Measurements from ENCODE around the gene LENG8.
"Not testable (repeated sequence)": the region's sequence is repeated elsewhere in the genome, so short reads cannot be mapped to it uniquely, and the experiment has no call there.

LENG8 gene

DNA sequence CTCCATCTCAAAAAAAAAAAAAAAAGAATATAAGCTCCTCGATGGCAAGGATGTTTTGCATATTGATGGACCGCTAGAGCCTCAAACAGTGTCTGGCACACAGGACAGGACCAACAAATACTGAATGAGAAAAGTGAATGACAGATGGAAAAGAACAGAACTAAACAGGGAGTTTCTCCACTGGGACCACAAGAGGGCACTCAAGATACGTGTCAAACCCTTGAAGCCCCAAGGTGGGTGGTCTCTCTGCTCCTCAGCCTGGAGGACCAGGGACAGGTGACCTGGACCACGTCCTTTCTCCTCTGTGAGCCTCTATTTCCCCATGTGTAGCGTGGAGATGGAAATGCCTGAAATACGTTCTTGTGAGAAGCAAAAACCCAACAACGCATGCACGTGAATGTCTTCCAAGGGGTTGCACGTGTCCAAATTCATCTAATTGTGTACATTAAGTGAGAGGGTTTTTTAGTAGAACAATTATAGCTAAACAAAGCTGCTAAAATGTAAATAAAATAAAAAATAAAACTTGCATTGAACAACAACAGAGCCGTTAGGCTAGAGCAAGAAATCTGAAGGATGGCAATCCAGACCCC lies 29.8 kb downstream of the LENG8 start:
- in situ Hi-C loops (cut with MboI; ENCODE audit: low sequenced_read_pairs): loop anchor here (25.0 kb wide), 2 partner anchors 184 to 434 kb away; partner anchors contain the start of genes LILRB4 and NCR1

DNA sequence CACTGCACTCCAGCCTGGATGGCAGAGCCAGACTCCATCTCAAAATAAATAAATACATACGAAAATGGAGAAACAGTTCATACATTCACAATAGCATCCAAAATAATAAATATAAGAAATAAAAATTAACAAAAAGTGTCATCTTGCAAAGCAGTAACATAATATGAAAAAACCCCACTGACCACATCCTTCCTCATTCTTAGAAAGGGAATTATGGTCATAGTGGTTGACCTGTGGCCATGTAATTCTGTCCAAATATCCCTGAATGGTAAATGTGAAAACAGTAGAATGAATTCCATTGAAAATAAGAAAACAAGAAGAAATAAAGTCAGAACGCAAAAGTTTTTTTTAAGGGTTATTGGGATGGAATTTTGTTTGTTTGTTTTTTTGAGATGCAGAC lies 31.1 kb downstream of the LENG8 start:
- in situ Hi-C loops (cut with MboI; ENCODE audit: low sequenced_read_pairs): loop anchor here (25.0 kb wide), 2 partner anchors 182 to 432 kb away; partner anchors contain the start of genes LILRB4 and NCR1

DNA sequence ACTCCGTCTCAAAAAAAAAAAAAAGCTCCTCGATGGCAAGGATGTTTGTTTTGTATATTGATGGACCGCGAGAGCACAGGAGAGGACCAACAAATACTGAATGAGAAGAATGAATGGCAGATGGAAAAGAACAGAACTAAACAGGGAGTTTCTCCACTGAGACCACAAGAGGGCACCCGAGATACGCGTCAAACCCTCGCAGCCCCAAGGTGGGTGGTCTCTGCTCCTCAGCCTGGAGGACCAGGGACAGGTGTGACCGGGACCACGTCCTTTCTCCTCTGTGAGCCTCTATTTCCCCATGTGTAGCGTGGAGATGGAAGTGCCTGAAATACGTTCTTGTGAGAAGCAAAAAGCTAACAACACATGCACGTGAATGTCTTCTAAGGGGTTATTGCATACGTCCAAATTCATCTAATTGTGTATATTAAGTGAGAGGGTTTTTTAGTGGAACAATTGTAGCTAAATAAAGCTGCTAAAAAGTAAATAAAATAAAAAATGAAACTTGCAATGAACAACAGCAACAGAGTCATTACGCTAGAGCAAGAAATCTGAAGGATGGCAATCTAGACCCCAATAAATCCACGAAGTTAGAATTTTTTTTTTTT lies 32.4 kb downstream of the LENG8 start:
- in situ Hi-C loops (cut with MboI; ENCODE audit: low sequenced_read_pairs): loop anchor here (25.0 kb wide), 2 partner anchors 181 to 431 kb away; partner anchors contain the start of genes LILRB4 and NCR1

DNA sequence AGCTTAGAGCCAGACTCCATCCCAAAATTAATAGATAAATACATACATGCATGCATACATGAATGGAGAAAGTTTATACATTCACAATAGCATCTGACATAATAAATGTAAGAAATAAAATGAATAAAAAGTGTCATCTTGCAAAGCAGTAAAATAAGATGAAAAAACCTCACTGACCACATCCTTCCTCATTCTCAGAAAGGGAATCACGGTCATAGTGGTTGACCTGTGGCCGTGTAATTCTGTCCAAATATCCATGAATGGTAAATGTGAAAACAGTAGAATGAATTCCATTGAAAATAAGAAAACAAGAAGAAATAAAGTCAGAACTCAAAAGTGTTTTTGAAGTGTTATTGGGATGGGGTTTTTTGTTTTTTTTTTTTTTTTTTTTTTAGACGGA lies 33.9 kb downstream of the LENG8 start:
- in situ Hi-C loops (cut with MboI; ENCODE audit: low sequenced_read_pairs): loop anchor here (25.0 kb wide), 2 partner anchors 179 to 429 kb away; partner anchors contain the start of genes LILRB4 and NCR1

DNA sequence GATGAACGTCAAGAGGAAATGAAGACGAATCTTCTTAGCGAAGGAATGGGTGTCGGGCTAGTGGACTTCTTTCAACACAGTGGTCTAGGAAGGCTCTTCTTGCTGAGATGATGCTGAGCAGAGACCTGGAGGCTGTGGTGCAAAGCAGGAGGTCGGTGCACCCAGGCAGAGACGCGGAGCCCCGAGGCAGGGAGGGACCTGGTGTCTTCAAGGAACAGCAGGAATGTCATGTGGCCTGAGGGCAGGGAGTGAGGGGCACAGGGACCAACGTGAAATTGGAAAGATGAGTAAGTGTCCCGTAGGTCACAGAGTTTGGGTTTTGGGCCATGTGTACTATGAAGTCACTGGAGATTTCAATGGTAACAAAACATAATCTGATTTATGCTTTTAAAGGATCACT lies 35.5 kb downstream of the LENG8 start:
- in situ Hi-C loops (cut with MboI; ENCODE audit: low sequenced_read_pairs): loop anchor here (25.0 kb wide), 2 partner anchors 178 to 428 kb away; partner anchors contain the start of genes LILRB4 and NCR1

DNA sequence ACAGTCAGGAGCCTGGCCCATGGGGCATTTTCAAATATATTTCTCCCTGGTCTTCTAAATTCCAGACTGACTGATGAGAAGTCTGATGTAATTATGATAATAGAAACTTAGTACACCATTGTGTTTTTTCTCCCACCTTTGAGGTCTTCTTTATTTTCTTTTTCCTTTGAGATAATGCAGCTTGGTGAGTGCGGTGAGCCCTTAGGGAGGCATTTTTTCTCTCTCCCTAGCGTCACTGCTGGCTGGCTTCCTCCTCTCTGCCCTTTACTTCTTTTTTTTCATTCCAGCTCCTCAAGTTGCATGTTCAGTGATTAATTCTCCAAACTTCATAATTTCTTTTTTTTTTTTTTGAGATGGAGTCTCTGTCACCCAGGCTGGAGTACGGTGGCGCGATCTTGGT lies 36.9 kb downstream of the LENG8 start:
- in situ Hi-C loops (cut with MboI; ENCODE audit: low sequenced_read_pairs): loop anchor here (25.0 kb wide), 2 partner anchors 176 to 426 kb away; partner anchors contain the start of genes LILRB4 and NCR1

DNA sequence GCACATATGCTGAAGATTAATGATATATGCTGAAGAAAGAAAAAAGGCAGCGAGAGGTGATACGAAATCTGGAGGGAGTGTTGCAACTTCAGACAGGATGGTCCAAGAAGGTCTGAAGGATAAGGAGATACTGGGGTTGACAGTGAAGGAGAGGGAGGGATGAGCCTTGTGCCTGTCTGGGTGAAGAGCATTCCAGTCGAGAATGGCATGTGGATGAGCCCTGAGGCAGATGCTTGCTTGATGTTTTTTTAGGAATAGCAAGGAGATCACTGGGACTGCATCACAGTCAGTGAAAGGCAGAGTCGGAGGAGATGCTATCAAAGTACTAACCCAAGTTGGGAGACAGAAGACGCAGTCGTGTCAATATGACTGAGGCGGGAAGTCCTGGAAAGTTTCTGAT lies 40.3 kb downstream of the LENG8 start:
- in situ Hi-C loops (cut with MboI; ENCODE audit: low sequenced_read_pairs): loop anchor here (25.0 kb wide), 2 partner anchors 173 to 423 kb away; partner anchors contain the start of genes LILRB4 and NCR1

DNA sequence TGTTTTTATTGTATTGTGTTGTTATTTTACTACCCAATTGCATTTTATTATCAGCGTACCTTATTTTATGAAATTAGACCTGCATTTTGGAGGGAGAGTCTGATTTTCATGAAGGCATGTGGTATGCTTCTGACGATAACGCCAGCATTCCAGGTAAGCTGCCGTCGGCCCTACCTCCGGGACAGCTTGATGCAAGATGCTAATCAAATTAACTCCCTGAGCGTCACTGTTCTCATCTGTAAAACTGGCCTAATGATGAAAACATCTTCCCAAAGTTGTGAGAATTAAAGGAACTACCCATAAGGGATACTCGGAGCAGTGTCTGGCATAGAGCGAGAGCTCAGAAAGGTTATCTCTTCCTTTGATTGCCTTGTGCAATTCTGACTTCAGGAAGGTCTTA lies 40.8 kb downstream of the LENG8 start:
- in situ Hi-C loops (cut with MboI; ENCODE audit: low sequenced_read_pairs): loop anchor here (25.0 kb wide), 2 partner anchors 173 to 423 kb away; partner anchors contain the start of genes LILRB4 and NCR1

DNA sequence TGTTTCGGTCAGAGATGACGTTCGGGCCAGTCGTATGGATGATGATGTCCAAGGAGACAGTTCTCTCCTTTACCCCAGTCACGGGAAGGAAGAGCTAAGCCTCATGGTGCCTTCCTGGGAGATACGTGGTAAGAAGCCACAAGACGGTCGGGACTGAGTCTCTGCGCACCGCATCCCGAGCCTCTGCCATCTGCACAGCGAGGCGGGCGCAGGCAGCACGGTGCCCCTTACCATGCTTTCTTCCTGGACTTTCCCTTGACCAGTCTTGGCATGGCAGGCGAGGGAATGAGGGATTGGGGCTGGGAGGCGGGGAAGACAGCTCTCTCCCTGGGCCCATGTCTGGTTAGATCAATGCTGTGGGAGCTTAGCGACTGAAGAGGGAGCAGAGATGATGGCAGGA lies 43.6 kb downstream of the LENG8 start:
- in situ Hi-C loops (cut with MboI; ENCODE audit: low sequenced_read_pairs): loop anchor here (25.0 kb wide), 2 partner anchors 170 to 420 kb away; partner anchors contain the start of genes LILRB4 and NCR1

DNA sequence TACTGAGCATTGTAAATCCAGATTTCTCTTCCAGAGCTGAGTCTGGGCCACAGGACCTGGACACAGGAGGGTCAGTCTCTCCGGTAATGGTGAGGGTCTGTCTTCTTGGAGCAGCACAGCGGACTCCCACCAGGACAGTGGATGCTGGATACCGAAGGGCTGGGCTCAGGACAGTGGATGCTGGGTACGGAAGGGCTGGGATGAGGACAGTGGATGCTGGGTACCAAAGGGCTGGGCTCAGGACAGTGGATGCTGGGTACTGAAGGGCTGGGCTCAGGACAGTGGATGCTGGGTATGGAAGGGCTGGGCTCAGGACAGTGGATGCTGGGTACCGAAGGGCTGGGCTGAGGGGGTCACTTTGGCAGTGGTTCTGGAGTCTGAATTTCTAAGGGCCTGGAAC lies 44.1 kb downstream of the LENG8 start:
- in situ Hi-C loops (cut with MboI; ENCODE audit: low sequenced_read_pairs): loop anchor here (25.0 kb wide), 2 partner anchors 169 to 419 kb away; partner anchors contain the start of genes LILRB4 and NCR1

DNA sequence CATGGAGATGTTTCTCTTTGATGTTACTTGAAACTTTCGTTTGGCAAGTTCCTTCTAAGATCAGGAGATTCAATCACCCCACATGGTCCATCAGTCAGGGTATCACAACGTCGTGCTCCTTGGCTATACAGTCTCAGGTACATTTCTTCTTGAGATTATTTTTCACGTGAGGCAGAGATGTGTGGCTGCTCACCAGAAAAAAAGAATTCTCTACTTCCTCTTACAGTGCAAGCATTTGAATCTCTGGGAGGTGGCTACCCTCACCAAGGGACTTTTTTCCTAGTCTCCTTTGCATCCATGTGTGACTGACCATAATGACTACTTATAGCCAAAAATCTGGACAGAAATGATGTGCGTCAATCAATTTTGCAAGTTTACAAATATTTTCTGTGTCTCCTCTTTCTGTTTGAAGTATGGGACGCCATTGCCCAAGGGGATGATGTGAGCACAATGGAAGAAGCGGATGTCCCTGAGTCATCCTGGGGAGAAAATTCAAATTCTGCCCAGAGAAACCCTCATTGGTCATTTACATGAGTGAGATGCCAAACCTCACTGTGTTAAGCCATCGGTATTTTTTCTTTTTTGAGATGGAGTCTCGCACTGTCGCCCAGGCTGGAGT lies 45.1 kb downstream of the LENG8 start:
- in situ Hi-C loops (cut with MboI; ENCODE audit: low sequenced_read_pairs): loop anchor here (25.0 kb wide), 2 partner anchors 168 to 418 kb away; partner anchors contain the start of genes LILRB4 and NCR1

DNA sequence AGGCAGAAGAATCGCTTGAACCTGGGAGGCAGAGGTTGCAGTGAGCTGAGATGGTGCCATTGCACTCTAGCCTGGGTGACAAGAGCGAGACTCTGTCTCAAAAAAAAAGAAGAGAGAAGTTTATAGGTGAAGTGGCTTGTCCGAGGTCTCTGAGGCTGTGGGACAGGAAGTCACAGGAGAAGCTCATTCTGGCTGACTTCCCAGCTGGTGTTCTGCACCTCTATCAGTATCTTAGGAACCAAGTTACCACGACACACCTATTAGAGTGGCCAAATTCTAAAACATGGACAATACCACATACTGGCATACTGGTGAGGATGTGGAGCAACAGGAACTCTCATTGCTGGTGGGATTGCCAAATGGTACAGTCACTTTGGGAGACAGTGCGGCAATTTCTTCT lies 46.3 kb downstream of the LENG8 start:
- in situ Hi-C loops (cut with MboI; ENCODE audit: low sequenced_read_pairs): loop anchor here (25.0 kb wide), 2 partner anchors 167 to 417 kb away; partner anchors contain the start of genes LILRB4 and NCR1

DNA sequence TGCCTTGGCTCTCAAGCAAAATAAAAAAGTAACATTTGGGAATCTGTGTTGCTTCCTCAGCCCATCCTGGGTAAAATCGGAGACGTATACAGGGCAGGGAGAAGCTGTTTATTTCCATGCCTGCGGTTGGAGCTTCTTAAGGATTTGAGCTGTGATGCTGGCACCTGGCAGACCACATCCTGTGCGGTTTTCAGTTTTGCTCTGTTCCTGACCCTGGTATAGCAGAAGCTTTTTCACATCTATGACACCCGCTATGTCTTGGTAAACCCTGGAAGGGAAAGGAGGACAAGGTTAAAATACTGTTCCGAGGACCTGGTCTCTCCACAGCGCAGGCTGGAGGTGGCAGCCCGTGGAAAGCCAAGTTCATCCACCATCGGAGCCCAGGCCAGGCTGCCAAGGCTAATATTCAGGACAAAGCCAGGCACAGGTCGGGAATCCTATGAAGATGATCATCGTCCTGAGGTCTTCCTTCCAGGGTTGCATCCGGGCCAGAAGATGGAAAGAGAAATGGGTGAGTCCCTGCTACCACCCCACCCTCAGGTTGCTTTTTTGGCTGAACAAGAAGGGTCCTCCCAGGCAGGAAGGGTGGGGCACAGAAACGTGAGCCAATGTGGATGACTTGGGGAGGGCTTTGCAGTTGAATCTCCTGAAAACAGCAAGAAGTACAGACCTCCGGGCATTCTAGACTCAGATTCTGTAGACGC lies 48.9 kb downstream of the LENG8 start:
- in situ Hi-C loops (cut with MboI; ENCODE audit: low sequenced_read_pairs): loop anchor here (25.0 kb wide), 2 partner anchors 164 to 414 kb away; partner anchors contain the start of genes LILRB4 and NCR1

DNA sequence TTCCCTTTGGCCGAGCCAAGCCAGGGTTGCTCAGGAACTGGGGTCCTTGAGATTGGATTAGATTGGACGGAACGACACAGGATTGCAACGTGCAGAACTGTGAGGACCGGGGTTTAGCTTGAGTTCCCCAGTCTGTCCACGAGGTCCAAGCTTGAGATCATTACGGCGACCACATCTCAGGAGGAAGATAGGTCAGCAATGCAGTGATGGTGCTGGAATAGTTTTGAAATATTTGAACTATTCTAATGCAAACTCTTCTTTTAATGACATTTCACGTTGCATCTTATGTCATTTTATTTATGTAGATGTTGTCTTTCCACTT lies 49.4 kb downstream of the LENG8 start:
- in situ Hi-C loops (cut with MboI; ENCODE audit: low sequenced_read_pairs): loop anchor here (25.0 kb wide), 2 partner anchors 164 to 414 kb away; partner anchors contain the start of genes LILRB4 and NCR1

DNA sequence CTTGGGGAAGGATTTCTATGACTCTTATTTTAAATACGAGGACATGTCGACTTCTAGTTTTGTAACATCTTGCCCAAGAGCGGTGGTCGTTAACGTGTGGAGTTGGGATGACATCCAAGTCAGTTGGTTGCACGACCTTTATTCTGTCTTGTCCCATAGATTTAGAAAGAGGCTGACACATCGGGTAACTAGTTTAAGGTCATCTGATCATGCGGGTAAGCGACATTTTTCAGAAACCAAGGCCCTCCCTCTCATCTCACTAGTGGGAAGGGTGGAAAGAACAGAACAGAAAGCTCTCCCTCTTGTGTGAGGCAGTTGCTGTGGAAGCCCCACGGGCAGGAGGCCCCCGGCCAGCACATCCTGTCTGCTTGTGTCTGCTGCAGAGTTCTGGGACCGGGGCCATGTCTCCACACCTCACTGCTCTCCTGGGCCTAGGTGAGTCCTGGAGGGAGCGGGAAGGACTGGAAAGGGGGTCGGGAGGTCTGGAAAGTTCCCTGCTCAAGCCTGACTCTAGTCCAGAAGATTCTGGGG lies 53.6 kb downstream of the LENG8 start, which contains the start of gene LAIR2:
Gene LAIR2 (plus strand): TSS at position 314 of the 531 bp plus-strand sequence. CDS start 88 bp downstream, at position 402.
- in situ Hi-C loops (cut with MboI; ENCODE audit: low sequenced_read_pairs): no loop called here

DNA sequence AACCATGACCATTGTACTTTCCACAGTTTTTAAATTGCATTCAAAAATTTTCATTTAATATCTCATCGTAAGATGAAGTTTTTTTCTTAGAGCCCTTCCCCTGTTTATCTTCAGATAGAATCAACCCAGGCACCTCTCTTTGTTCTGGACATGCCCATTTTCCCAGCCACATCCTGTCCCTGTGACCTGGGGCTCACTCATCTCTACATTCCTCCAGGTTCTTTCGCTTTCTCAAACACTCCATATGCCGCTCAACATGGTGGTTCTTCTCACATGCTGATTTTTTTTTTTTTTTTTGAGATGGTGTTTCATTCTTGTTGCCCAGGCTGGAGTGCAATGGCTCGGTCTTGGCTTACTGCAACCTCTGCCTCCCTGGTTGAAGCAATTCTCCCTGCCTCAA lies 56.5 kb downstream of the LENG8 start:
- in situ Hi-C loops (cut with MboI; ENCODE audit: low sequenced_read_pairs): not testable (repeated sequence)

DNA sequence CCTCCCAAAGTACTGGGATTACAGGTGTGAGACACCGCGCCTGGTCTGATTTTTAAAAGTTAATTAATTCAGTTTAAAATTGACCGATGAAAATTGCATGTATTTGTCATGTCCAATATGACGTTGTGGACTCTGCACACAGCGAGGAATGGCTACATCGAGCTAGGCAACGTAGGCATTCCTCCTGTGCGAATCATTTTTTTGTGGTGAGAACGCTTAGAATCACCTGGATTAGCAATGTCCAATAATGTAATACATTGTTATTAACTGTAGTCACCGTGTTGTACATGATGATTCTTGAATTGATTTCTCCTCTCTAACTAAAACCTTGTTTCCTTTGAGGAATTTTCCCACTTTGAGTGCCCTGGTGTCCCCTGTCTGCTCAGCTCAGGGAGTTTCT lies 57.1 kb downstream of the LENG8 start:
- in situ Hi-C loops (cut with MboI; ENCODE audit: low sequenced_read_pairs): no loop called here

DNA sequence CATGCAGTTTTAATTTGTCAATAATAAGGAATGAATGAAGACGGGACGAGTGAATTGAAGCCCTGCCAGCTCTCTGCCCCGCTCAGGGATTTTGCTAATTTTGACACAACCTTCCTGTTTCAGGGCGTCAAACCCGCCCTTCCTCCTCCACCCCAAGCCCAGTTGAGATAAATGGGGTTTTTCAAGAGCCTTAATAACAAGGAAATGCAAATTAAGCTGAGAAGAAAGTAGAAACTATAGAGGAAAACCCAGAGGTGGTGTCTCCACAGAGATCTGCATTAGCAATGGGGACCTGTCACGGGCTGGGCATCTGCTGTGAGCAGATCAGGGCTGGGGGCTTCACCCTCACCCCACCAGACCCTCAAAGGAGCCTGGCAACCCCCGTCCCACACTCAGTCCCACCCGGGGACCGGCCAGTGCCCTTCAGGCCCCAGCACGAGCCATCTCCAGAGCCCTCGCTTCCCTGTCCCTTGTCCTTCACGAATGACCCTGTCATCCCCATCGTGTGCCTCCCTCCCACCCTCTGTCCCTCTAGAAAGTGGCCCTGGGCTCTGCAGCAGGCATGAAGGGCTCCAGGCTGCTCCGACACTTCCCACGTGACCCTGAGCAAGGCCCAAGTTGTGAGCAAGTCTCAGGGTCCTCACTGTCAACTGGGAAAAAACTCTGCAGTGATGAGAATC lies 58.2 kb downstream of the LENG8 start:
- in situ Hi-C loops (cut with MboI; ENCODE audit: low sequenced_read_pairs): not testable (repeated sequence)

DNA sequence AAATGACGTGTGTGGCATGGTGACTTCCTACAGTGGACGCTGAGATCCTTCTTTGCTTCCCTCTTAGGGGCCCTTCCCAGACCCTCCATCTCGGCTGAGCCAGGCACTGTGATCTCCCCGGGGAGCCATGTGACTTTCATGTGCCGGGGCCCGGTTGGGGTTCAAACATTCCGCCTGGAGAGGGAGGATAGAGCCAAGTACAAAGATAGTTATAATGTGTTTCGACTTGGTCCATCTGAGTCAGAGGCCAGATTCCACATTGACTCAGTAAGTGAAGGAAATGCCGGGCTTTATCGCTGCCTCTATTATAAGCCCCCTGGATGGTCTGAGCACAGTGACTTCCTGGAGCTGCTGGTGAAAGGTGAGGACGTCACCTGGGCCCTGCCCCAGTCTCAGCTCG lies 58.8 kb downstream of the LENG8 start:
- in situ Hi-C loops (cut with MboI; ENCODE audit: low sequenced_read_pairs): no loop called here

DNA sequence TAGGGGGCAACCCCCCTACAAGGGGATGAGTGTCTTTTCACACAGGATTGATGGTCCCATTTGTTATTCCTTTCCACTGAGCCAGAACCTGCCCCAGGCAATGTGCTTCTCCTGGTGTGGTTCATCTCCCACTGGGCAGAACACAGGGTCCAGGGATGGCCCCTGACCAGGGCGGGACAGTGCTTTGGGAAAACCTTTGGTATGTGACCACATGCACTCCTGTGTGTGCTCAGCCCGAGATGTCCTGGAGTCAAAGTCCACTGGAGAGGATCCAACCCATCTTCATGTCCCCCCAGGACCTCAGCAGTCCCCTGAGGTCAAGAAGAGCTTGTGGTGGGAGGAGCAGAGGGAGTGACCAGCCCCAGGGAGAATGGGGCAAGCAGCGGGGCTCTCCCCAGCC lies 59.5 kb downstream of the LENG8 start:
- in situ Hi-C loops (cut with MboI; ENCODE audit: low sequenced_read_pairs): not testable (repeated sequence)
